HG03060 (cell line): ENCODE measurements around the gene RCAN2.

Source experiments
- ATAC-seq: cut with Tn5 transposase; IDR thresholded peaks from one replicate; pipeline ENCODE4 v1.9.1; 2021; ENCODE audit warnings: low read depth, moderate number of reproducible peaks; ENCODE audit not compliant: unreplicated experiment

The RCAN2 gene

DNA sequence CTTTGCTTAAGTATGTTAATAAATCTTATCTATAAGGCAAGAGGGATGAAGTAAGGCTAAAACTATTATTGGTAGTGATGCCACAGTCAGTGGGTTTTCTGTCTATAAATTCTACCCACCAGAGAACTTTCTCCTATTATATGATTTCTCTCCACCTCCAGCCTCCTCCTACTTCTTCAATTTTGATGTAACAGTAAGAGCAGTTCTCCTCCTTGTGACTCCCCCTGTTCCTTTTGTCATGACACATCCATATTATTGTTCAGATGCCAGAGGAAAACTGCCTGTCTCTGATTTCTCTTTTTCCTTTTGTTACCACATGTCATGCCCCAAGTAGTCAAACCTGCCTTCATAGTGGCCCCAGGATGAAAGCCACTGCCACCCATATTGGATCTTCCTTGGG lies 9.1 kb upstream of the RCAN2 start:
- no peak for ATAC-seq

DNA sequence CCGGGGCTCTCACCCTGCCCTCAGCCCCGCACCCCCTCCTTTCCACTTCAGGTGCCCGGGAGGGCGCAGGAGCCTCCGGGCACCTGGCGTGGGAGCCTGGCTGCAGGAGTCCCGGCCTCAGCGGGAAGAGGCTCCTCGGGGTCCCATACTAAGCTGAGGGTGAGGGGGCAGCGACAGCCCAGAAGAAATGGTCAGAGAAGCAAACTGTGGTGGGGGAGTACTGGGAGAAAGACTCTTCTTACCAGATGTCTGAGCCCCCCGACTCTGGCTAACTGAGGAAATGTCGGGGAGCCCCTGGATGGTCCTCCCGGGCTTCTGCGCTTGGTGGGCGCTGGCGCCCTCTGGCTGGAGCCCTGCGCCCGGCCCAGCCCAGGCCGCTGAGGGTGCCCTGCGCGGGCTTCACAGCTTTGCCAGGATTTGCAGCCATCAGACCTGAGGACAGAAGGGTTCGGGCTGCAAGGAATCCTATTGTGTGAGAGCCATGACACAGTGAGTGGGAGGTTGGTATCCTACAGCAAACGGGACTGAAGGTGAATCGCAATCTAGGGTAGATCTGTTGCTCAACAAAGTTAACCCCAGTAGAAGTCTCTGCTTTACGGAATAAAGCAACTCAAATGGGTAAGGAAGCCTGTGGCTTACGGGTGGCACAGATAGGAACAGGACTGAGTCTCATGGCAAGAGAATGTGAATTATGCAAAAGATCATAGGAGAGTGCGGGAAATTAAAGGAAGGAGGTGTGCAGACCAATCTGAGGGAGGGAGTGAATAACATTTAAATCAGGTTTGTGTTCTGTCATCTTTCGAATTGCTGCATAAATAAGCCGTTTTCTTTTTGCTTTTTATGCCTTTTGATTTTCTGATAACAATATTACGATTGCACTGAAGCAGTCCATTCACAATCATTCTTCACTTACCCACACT lies 639 bp upstream of the RCAN2 start:
- ATAC-seq, result no peak

DNA sequence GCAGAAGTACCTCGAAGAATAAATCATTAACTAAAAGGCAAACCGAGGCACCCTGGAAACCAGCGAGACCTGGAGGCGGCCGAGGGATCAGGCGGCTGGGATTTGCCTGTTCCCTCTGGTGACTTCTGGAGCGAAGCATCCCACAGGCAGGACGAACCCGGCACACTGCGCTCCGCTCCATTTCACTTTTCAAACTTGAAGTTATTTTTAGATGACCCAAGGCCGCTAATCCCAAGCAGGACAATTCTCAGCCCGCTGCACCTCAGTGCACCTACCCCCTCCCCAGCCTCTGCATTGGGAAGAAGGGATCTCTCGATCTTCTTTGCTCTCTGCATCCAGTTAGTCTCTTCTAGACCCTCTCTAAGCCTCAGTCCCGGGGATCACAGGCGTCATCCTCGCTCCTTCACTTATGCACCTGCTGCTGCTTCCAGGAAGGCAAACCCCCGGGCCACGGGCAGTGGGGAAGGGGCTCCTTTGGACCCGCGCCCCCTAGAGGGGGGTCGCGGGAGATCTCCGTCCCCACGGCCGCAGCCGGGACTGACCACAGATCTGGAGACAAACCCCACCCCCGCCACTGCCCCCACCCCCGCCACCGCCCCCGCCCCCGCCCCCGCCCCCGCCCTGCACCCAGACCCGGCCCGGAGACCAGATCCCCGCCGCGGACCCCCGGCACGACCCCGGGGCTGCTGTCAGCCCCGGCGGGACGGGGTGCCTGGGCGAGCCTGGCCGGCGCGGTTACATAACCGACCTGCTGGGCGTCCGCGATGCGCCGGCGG lies 636 bp downstream of the RCAN2 start:
- ATAC-seq, result no peak

DNA sequence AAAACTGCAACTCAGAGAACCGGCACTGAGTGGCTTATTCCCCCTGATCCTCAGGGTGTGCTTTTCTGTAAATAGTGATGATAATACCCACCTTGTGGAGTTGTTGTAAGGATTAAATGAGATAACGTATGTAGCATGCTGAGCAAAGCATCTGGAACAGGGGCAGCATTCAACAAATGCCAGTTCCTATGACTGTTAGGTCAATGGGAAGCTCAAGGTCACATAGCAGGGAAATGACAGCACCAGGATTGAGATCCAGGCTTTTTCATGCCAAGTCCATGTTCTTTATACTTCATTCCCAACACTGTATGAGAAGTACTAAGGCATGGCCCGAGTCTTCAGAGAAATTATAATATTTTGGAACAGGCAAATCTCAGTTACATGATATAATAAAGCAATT lies 5.1 kb downstream of the RCAN2 start:
- ATAC-seq, result no peak

DNA sequence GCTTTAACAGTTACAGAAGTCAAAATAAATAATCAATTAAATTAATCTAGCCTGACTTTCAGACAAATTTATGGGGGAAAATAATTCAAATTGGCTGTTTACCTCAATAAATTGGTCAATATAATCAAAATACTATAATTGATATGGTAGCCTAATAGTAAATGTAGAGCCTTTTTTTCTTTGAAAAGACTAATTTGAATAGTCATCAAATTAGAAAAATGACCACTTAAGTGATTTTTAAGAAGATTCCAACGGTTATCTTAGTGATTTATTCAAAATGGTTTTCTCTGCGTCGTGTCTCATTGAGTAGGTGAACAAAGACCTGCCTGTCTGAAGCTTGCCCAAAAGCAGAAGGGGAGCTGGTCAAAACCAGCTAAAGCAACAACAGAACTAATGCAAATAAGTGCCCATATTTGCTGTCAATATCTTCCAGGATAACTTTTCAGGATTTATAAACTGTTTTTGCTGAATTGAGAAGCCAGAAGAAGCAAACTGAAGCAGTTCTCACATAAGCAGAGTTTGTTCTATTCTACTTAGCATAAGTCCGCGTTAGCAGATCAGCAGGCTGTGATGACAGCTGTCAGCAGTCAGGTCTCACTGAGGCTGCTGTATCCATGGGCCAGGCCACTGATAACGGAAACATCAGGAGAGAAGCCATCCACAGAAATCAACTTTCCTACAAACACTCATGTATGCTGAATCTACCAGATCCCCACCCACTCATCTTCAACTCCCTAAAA lies 7.0 kb downstream of the RCAN2 start:
- ATAC-seq, result no peak

DNA sequence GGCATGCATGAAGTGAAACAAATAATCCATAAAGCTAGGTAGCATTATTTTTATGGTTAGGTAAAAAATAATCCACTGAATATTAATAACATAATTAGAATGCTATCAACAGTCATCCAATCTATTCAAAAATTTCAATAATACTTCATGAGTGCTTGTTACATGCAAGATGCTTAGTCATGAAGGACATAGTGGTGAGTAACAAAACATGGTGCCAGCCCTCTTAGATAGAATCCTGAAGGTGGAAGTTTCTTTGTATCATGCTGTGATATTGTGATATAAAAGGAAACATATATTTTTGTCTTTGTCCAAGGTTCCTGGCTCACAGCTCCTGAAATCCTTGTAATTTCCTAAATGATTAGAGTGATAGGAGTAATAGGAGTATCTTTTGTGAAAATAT lies 14.9 kb downstream of the RCAN2 start:
- ATAC-seq, result no peak

DNA sequence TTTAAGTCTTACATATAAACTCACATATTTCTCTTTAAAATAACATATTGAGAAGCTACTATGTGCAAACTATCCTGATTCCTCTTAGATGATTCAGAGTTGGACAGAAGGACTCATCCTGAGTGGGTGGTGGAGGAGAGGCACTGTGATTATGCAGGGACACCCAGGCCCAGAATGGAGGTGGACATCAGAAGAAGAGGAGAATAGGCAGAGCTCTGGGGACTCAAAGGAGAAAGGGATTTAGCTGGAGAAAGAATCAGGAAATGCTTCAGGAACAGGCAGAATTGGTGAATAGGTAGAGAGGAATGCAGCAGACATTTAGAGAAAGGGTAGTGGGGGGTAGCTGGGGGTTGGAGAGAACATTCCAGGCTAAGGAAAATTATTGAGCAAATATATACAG lies 17.4 kb downstream of the RCAN2 start:
- ATAC-seq, result no peak

DNA sequence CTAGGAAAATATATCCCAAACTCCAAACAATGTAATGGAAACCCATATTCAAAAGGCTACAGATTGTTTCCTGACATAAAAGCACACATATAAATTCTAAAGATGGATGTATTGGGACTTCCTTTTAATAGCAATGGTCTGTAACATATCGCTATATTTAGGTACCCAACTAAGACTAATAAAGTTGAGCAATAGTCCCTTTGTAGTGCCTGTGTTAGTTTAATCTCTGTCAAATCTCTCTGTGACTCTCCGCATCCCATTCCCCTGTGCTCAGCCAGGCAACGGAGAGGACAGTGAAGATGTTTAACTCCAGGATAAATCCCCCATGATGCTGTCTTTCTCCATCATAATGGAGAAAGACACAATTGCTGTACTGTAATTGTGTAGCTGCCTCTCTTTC lies 19.0 kb downstream of the RCAN2 start:
- no peak for ATAC-seq

DNA sequence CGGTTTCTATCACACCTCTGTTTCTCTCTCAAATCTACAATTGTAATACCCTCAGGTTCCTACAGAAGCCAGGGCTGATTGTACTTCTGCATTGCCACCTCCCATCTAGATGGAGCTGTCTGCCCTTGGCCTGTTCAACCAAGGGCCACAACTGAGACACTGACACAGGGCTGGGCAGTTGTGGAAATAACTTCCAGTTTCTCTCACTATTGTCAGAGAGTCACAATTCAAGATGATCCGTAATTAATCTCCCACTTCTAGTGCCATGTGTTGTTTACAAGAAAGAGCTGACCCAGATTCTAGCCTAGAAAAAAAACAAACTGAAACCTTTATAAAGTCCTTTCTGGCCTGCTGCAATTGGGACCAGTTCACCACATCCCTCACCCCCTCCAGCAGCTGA lies 22.2 kb downstream of the RCAN2 start:
- no peak for ATAC-seq

DNA sequence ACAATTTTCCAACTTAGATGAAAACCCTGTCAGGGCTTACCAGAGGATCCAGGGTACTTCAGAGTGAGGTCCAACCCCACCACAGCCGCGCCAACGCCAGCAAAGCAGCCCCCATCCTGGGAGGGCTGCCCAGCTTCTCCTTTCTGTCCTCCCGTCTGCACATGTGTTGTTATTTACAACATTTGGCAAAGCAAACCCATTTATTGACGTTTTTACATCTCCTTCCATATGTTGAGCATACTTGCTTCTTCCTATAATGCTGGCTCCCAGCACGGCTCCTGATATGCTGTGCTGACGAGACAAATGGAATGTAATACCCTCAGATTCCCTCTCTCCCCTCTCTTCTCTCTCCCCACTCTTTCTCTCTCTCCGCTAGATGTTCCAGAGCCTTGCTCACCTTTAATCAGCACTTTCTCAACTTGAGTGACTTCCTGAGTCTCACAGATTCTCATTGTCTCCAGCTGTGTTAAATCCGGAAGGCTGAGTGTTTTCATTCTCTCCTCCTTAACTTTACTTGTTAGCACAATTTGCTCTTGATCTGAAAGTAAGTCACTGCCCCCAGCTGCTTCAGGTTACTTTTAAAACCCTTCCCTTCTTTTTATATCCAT lies 22.7 kb downstream of the RCAN2 start:
- ATAC-seq, result no peak

DNA sequence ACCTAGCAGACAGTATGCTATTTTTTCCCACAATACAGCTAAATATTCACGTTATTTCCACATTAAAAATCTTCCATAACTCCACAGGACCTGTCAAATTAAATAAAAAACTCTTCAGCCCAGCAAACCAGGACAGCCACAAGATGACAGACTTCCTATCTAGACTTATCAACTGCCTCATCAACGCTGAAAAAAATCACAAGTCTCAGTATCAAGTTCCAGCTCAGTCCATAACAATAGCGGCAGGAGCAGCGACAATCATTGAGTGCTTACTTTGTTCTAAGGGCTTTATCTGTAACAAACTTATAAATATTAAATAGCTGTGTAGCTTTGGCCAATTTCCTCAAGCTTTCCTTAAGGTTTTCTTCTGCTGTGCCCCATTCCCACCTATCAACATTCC lies 24.7 kb downstream of the RCAN2 start:
- no peak for ATAC-seq

DNA sequence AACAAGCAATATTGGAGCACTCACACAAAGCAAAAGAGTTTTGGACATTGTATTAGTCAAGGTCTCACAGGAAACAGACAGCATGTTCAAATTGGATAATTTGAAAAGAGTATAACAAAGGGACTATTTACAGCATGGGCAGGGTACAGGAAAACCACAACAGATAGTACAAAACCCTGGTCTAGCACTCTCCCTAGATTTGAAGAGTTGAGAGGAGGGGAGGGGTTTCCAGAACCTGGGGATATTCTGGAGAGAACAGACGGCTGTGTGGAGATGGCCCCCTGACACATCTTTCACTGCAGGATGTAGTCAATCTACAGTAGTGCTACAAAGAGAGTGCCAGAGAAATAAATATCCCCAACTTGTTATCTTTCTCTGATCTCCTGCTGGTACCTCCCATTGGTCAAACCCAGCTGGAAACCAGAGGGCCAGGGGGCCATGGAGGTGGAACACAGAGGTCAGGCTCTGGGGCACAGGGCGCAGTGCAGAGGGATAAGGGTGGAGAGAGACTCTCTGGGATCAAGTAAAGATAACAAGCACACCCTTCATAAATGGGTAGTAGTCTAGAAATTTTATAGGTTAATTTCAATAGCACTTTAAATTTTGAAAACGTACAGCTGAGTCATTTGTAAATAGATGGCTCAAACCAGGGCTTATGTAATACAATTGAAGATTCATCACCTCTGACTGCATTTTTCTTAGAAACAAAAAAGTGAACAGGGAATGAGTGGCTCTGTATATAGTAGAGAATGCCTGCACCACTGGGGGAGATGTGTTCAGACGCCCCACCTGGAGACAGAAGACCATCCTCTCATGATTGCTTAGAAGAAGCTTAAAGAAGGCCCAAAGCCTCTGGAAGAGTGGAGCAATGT lies 25.7 kb downstream of the RCAN2 start:
- no peak for ATAC-seq

DNA sequence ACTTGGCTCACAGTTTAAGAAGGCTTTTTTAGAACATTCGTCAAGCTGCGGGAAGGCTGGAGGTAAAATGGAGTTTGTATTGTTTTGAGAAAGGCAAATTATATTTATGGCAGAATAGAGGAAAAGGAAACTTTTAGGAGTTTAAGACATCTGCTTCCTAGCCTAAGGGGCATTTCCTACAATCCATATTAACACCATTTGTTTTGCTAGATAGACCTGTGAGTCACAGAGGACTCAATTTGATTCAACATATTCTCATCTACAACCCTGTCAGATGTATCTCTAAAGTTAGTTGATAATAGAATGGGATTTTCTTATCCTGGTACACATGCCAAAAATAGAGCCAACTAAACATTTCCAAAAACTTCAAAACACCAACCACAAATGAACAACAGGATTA lies 35.0 kb downstream of the RCAN2 start:
- no peak for ATAC-seq

DNA sequence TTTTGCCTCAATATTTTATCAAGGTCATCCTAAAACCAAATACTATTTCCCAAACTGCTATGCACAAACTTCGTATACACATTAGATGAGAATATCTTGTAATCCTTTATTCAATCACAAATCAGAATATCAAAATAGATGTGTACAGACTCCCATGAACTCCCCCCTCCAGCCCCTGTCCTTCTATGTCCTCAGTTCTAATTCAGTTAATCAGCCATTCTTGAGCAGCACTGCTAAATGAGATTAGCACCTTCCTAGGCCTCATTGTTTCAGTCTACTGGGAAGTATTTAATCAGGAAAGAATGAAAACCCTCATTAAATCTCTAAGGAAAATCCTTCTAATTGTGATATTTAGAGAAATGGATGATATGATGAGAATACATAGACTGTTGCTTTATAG lies 36.6 kb downstream of the RCAN2 start:
- no peak for ATAC-seq

DNA sequence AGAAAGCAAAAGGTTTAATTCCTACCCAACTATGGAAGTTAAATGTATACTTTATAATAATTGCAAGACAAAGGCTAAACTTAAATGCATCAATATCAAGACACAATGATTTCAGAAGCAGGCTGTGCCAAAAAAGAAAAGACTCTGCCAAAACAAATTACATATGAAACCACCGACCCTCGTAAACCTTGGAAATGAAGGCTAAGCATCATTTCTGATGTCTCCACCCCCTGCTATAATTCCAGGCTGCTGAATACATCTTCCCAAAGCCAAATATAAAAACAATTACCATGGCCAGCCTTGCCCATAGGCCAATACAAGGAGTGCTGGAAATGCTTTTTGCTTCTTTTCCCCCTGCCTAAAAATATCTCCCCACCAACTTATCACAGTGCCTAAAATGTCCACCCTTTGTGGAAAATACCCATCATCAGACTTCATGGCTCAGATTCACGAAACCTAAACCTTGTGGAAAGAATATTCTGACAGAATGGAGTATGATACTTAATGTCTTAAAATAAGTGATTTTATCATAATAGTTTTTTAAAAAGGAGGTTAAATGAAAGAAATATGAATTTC lies 37.4 kb downstream of the RCAN2 start:
- no peak for ATAC-seq

DNA sequence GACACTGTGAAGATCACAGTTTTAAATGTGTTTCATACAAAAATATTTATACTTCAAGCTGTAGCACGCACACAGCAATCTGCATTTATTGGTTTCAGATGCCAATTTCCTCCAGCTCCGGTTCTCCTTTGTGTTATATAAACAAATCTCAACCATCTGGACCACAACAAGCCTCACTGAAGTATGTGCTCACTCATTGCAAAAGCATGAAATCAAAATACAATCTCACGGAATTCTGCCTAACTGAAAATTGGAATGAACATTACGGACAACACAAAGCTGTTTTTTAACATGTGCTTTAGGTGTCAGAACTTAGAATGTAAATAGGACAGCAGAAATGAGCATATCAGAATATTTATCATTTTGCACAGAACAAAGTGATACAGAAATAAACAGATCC lies 38.0 kb downstream of the RCAN2 start:
- ATAC-seq, result no peak

DNA sequence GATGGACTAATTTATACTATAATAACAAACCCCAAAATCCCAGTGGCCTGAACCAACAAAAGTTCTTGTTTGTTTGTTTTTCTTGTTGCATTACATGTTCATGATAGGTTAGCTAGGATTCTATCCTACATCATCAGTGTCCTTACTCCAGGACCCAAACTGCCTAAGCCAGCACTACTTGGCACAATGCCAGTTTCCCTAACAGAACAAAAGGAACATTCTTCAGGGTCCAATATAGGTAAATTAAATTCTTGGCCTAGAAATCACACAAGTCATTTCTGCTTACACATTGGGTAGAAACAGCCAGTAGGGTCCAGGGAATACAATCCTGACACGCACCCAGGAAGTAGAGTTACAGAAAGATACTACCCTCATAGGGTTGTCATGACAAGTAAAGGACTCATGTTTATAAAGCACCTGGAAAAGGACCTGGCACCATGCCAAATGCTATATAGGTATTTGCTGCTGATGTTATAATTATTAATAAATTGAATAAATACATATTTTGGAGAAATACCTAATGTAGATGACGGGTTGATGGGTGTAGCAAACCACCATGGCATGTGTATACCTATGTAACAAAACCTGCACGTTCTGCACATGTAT lies 38.8 kb downstream of the RCAN2 start:
- ATAC-seq, result no peak

DNA sequence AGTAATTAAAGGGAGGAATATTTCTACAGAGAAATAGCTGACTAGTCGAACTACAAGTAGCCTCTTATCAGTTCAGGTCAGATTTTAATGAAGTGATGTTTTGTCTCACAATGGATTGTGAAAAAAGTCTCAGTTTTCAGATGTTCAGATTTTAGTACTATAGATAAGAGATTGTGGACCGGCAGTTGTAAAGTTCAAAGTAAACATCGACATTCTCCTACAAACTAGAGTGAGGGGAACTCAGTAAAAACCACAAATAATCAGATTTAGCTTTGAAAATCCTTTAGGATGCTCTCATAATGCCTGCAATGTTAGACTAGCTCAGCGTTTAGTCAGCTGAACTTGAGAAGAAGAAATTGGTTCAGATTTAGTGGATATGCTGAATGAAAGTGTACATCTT lies 39.9 kb downstream of the RCAN2 start:
- no peak for ATAC-seq
